ENCODE results near the gene GYG2.

Gene GYG2

GRCh38 chrX:2831471-2832228 lies 2.9 kb downstream of the GYG2 start:
- Mint-ChIP-seq H3K27me3 (peaks cover 3% of the 10 kb centered on the region), H3K27ac (no peak overlapping the region), H3K4me3 (no peak overlapping the region), H3K9me3 (ENCODE audit: low read depth) (no peaks in the 10 kb centered on the region), H3K4me1 (ENCODE audit: low read depth) (no peaks in the 10 kb centered on the region), H3K36me3 (no peaks in the 10 kb centered on the region)

GRCh38 chrX:2837961-2838360 lies 9.2 kb downstream of the GYG2 start:
- Mint-ChIP-seq H3K4me1 (ENCODE audit: low read depth) (no peaks in the 10 kb centered on the region), H3K4me3 (no peak overlapping the region), H3K9me3 (ENCODE audit: low read depth) (no peaks in the 10 kb centered on the region), H3K27ac (no peak overlapping the region), H3K36me3 (no peaks in the 10 kb centered on the region), H3K27me3 (peaks cover 5% of the 10 kb centered on the region)

- Mint-ChIP-seq H3K4me1 (ENCODE audit: low read depth) (no peaks in the 10 kb centered on the region), H3K36me3 (no peaks in the 10 kb centered on the region), H3K9me3 (ENCODE audit: low read depth) (no peaks in the 10 kb centered on the region), H3K27ac (no peak overlapping the region), H3K27me3 (peaks cover 3% of the 10 kb centered on the region), H3K4me3 (no peak overlapping the region)
Observed at GRCh38 chrX:2840961-2841360, 12.2 kb downstream of the GYG2 start.

GRCh38 chrX:2841537-2841936 lies 12.8 kb downstream of the GYG2 start:
- Mint-ChIP-seq H3K27ac (no peak overlapping the region), H3K4me3 (no peak overlapping the region), H3K27me3 (peaks cover 3% of the 10 kb centered on the region), H3K9me3 (ENCODE audit: low read depth) (no peaks in the 10 kb centered on the region), H3K4me1 (ENCODE audit: low read depth) (no peaks in the 10 kb centered on the region), H3K36me3 (no peaks in the 10 kb centered on the region)

- peaks cover 1% of the 10 kb centered on the region for H3K27me3 Mint-ChIP-seq
- no peak overlapping the region for H3K4me3 Mint-ChIP-seq
- H3K36me3 Mint-ChIP-seq: no peaks in the 10 kb centered on the region
- no peaks in the 10 kb centered on the region for H3K9me3 Mint-ChIP-seq (ENCODE audit: low read depth)
- no peaks in the 10 kb centered on the region for H3K4me1 Mint-ChIP-seq (ENCODE audit: low read depth)
- no peak overlapping the region for H3K27ac Mint-ChIP-seq
Observed at GRCh38 chrX:2846992-2847391, 18.3 kb downstream of the GYG2 start.

- Mint-ChIP-seq H3K27ac (no peak overlapping the region), H3K4me3 (no peak overlapping the region)
Observed at GRCh38 chrX:2848871-2849301, 20.2 kb downstream of the GYG2 start.

GRCh38 chrX:2854918-2855317 lies 26.2 kb downstream of the GYG2 start:
- H3K4me1 Mint-ChIP-seq (ENCODE audit: low read depth): no peaks in the 10 kb centered on the region
- no peaks in the 10 kb centered on the region for H3K9me3 Mint-ChIP-seq (ENCODE audit: low read depth)
- no peaks in the 10 kb centered on the region for H3K36me3 Mint-ChIP-seq
- no peak overlapping the region for H3K4me3 Mint-ChIP-seq
- H3K27me3 Mint-ChIP-seq: peaks cover 1% of the 10 kb centered on the region
- H3K27ac Mint-ChIP-seq: no peak overlapping the region

More at GRCh38 chrX:2848871-2849301, 20.2 kb downstream of the GYG2 start:
- no peaks in the 10 kb centered on the region for H3K9me3 Mint-ChIP-seq (ENCODE audit: low read depth)
- H3K27me3 Mint-ChIP-seq: peaks cover 1% of the 10 kb centered on the region
- H3K36me3 Mint-ChIP-seq: no peaks in the 10 kb centered on the region
- no peaks in the 10 kb centered on the region for H3K4me1 Mint-ChIP-seq (ENCODE audit: low read depth)

- H3K9me3 Mint-ChIP-seq (ENCODE audit: low read depth): no peaks in the 10 kb centered on the region
- H3K4me3 Mint-ChIP-seq: no peak overlapping the region
- H3K36me3 Mint-ChIP-seq: no peaks in the 10 kb centered on the region
- no peaks in the 10 kb centered on the region for H3K27me3 Mint-ChIP-seq
- no peak overlapping the region for H3K27ac Mint-ChIP-seq
- no peaks in the 10 kb centered on the region for H3K4me1 Mint-ChIP-seq (ENCODE audit: low read depth)
Observed at GRCh38 chrX:2855761-2856160, 27.0 kb downstream of the GYG2 start.

- Mint-ChIP-seq H3K27me3 (peaks cover 2% of the 10 kb centered on the region), H3K9me3 (ENCODE audit: low read depth) (no peaks in the 10 kb centered on the region), H3K27ac (no peak overlapping the region), H3K36me3 (no peaks in the 10 kb centered on the region), H3K4me3 (no peak overlapping the region), H3K4me1 (ENCODE audit: low read depth) (no peaks in the 10 kb centered on the region)
Observed at GRCh38 chrX:2857566-2857965, 28.8 kb downstream of the GYG2 start.

GRCh38 chrX:2859197-2859797 lies 30.6 kb downstream of the GYG2 start:
- Mint-ChIP-seq H3K4me1 (ENCODE audit: low read depth) (no peaks in the 10 kb centered on the region), H3K36me3 (no peaks in the 10 kb centered on the region), H3K4me3 (no peak overlapping the region), H3K27me3 (peaks cover 2% of the 10 kb centered on the region), H3K27ac (no peak overlapping the region), H3K9me3 (ENCODE audit: low read depth) (no peaks in the 10 kb centered on the region)

- Mint-ChIP-seq H3K27me3 (peaks cover 2% of the 10 kb centered on the region), H3K27ac (no peak overlapping the region), H3K36me3 (no peaks in the 10 kb centered on the region), H3K4me1 (ENCODE audit: low read depth) (no peaks in the 10 kb centered on the region), H3K9me3 (ENCODE audit: low read depth) (no peaks in the 10 kb centered on the region), H3K4me3 (no peak overlapping the region)
Observed at GRCh38 chrX:2862404-2862803, 33.7 kb downstream of the GYG2 start.

- H3K4me3 Mint-ChIP-seq: no peak overlapping the region
- H3K4me1 Mint-ChIP-seq (ENCODE audit: low read depth): no peaks in the 10 kb centered on the region
- H3K36me3 Mint-ChIP-seq: no peaks in the 10 kb centered on the region
- no peak overlapping the region for H3K27ac Mint-ChIP-seq
- H3K9me3 Mint-ChIP-seq (ENCODE audit: low read depth): no peaks in the 10 kb centered on the region
- H3K27me3 Mint-ChIP-seq: peaks cover 2% of the 10 kb centered on the region
Observed at GRCh38 chrX:2863646-2864045, 34.9 kb downstream of the GYG2 start.

- Mint-ChIP-seq H3K36me3 (no peaks in the 10 kb centered on the region), H3K4me1 (ENCODE audit: low read depth) (no peaks in the 10 kb centered on the region)
Observed at GRCh38 chrX:2867206-2867605, 38.5 kb downstream of the GYG2 start.

GRCh38 chrX:2870650-2871049 lies 41.9 kb downstream of the GYG2 start:
- no peaks in the 10 kb centered on the region for H3K9me3 Mint-ChIP-seq (ENCODE audit: low read depth)
- H3K27me3 Mint-ChIP-seq: peaks cover 5% of the 10 kb centered on the region
- H3K27ac Mint-ChIP-seq: no peak overlapping the region
- H3K4me1 Mint-ChIP-seq (ENCODE audit: low read depth): no peaks in the 10 kb centered on the region
- H3K4me3 Mint-ChIP-seq: no peak overlapping the region
- H3K36me3 Mint-ChIP-seq: no peaks in the 10 kb centered on the region

More at GRCh38 chrX:2867206-2867605, 38.5 kb downstream of the GYG2 start:
- Mint-ChIP-seq H3K27ac (no peak overlapping the region), H3K27me3 (no peaks in the 10 kb centered on the region), H3K9me3 (ENCODE audit: low read depth) (no peaks in the 10 kb centered on the region), H3K4me3 (no peak overlapping the region)

- no peak overlapping the region for H3K4me3 Mint-ChIP-seq
- H3K9me3 Mint-ChIP-seq (ENCODE audit: low read depth): no peaks in the 10 kb centered on the region
- H3K27me3 Mint-ChIP-seq: peaks cover 6% of the 10 kb centered on the region
- no peaks in the 10 kb centered on the region for H3K4me1 Mint-ChIP-seq (ENCODE audit: low read depth)
- no peak overlapping the region for H3K27ac Mint-ChIP-seq
- H3K36me3 Mint-ChIP-seq: no peaks in the 10 kb centered on the region
Observed at GRCh38 chrX:2871831-2872230, 43.1 kb downstream of the GYG2 start.
